NAMALWA (cell line): ENCODE measurements around the gene SNRPA1.
A peak's percentile ranks its signal among the peaks of the same experiment; 100 is the strongest.

Experiments
- DNase-seq: peaks from one replicate; pipeline ENCODE4 v3.0.0-alpha.2; 2015; ENCODE audit warnings: low spot score

SNRPA1 gene

GRCh38 chr15:101242160-101242998 lies 52.7 kb downstream of the SNRPA1 start:
- peak; percentile 62 for DNase-seq

- no peak for DNase-seq
Measured at GRCh38 chr15:101240358-101240757, 54.7 kb downstream of the SNRPA1 start.

GRCh38 chr15:101239724-101240136 lies 55.3 kb downstream of the SNRPA1 start:
- DNase-seq = no peak

GRCh38 chr15:101237251-101237650 lies 57.8 kb downstream of the SNRPA1 start:
- DNase-seq = no peak

GRCh38 chr15:101233651-101234280 lies 61.3 kb downstream of the SNRPA1 start:
- no peak for DNase-seq

GRCh38 chr15:101232677-101233076 lies 62.4 kb downstream of the SNRPA1 start:
- DNase-seq = no peak
